OCI-LY7 (cell line): Measurements from ENCODE around the gene DDI1. TPM values are rescaled to one million over a fixed set of nuclear protein-coding genes. Genes with fewer than 3 reads are reported as not detected.

Experiments
- BruUV-seq: library from RNA; stranded (reverse); fragments of 400-500 nt; replicated peaks from 2 replicates; lab custom pipeline; 2021; lab: Mats Ljungman, UMichigan
- CTCF ChIA-PET: fragments of 300-600 bp; sonication (Branson Sonifier 250); formaldehyde crosslinking; loops from one replicate; lab custom pipeline; 2022; ENCODE audit warnings: antibody characterized with exemption; ENCODE audit not compliant: unreplicated experiment; lab: Charles Lee
- POLR2A ChIA-PET: fragments of 300-600 bp; sonication (Branson Sonifier 250); formaldehyde crosslinking; loops from one replicate; lab custom pipeline; 2022; ENCODE audit warnings: antibody characterized with exemption; lab: Charles Lee
- DNase-seq: peaks from one replicate; pipeline ENCODE4 v3.0.0-alpha.2; 2015; ENCODE audit warnings: low spot score
- H2AFZ ChIP-seq: fragments of 200-600 bp; sonication (generic), shearing (Covaris generic); 2 replicates; pipeline ENCODE4 v1.6.1; 2014; ENCODE audit warnings: mild to moderate bottlenecking, antibody characterized with exemption, low read length, moderate library complexity
- H3K27ac ChIP-seq: fragments of 200-600 bp; sonication (generic); 2 replicates; pipeline ENCODE4 v1.5.1; 2014; ENCODE audit warnings: mixed run types, low read depth, mild to moderate bottlenecking, moderate library complexity, low read length, inconsistent platforms; ENCODE audit not compliant: poor library complexity, severe bottlenecking
- H3K36me3 ChIP-seq: fragments of 200-600 bp; sonication (generic); 2 replicates; pipeline ENCODE4 v1.6.1; 2014; ENCODE audit warnings: mild to moderate bottlenecking, antibody characterized with exemption, low read length, moderate library complexity, mixed read lengths; ENCODE audit not compliant: insufficient read depth
- H3K4me1 ChIP-seq: fragments of 200-600 bp; sonication (generic); 2 replicates; pipeline ENCODE4 v1.5.1; 2014; ENCODE audit warnings: mild to moderate bottlenecking, low read length; ENCODE audit not compliant: insufficient read depth, poor library complexity, severe bottlenecking
- H3K4me2 ChIP-seq: fragments of 200-600 bp; sonication (generic); 2 replicates; pipeline ENCODE4 v1.6.1; 2014; ENCODE audit warnings: mild to moderate bottlenecking, low read length
- H3K4me3 ChIP-seq: fragments of 200-600 bp; sonication (generic); 2 replicates; pipeline ENCODE4 v1.5.1; 2014; ENCODE audit warnings: mild to moderate bottlenecking, low read depth, low read length; ENCODE audit not compliant: poor library complexity, severe bottlenecking
- H3K79me2 ChIP-seq: fragments of 200-600 bp; sonication (generic); 2 replicates; pipeline ENCODE4 v1.6.1; 2016; ENCODE audit warnings: low read depth, mild to moderate bottlenecking, low read length, moderate library complexity, mixed read lengths; ENCODE audit not compliant: insufficient read depth
- H3K9me2 ChIP-seq: fragments of 200-600 bp; sonication (generic); 2 replicates; pipeline ENCODE4 v1.6.1; 2016; ENCODE audit warnings: mild to moderate bottlenecking, low read length, mixed read lengths; ENCODE audit not compliant: insufficient read depth
- H3K9me3 ChIP-seq: fragments of 200-600 bp; sonication (generic); 2 replicates; pipeline ENCODE4 v1.6.1; 2014; ENCODE audit warnings: mild to moderate bottlenecking, mixed run types, low read length, mixed read lengths
- H4K20me1 ChIP-seq: fragments of 200-600 bp; sonication (generic); 2 replicates; pipeline ENCODE4 v1.6.1; 2014; ENCODE audit warnings: mild to moderate bottlenecking, antibody characterized with exemption, low read length, moderate library complexity, mixed read lengths; ENCODE audit not compliant: insufficient read depth
- CTCF ChIP-seq: fragments of 200-600 bp; sonication (generic); conservative IDR thresholded peaks from 2 replicates; pipeline ENCODE4 v1.5.1; 2014; ENCODE audit warnings: mild to moderate bottlenecking, antibody characterized with exemption, low read length, moderate library complexity, mixed read lengths
- EZH2phosphoT487 ChIP-seq: fragments of 200-600 bp; sonication (generic); IDR thresholded peaks from 2 replicates; pipeline ENCODE4 v1.6.1; 2018; ENCODE audit warnings: low read depth, borderline replicate concordance, mild to moderate bottlenecking, mixed run types, antibody characterized with exemption, low read length, moderate library complexity, mixed read lengths
- intact Hi-C: fragments of 100-400 bp; cut with micrococcal nuclease; formaldehyde crosslinking; loops from one replicate; pipeline ENCODE4 v1.10.0; 2022; ENCODE audit not compliant: unreplicated experiment
- total RNA-seq, 2 experiments: library from RNA; depleted of rRNA in 1 of 2; stranded (reverse); fragments of >200 nt in 1 of 2; shearing (Covaris generic) in 1 of 2; gene quantifications; 2 replicates each; pipeline ENCODE4 v1.2.3, GENCODE V29; 2014 to 2022

DDI1 gene
- total RNA-seq, 2 experiments from 2014 or later, result not detected

DNA sequence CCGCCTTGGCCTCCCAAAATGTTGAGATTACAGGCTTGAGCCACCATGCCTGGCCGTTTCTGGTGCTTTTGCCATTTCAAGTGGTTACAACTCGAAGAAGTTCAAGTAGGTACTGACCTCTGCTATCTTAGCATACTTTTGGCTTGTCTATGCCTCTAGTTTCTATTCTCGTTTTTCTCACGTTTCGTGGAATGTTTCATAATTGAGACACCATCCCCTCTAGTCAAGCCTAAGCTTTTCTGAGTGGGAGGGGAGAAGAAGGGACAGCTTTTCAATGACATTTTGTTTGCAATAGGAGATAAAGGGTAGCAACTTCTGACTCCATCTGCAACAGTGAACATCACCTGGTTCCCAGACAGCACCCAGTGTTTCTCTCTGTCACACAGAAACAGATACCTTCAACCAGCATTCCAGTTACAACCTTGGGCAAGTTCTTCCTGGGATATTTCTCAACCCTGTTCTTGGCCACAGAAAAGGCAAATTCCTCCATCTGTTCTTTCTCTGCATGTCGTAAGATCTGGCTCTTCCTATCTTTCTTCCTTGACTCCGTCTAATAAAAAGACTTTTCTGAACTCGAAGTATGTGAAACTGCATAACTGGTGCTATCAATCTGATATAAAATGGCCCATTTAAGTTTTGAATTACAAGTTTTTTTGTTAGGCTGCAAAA, 25.5 kb downstream of the DDI1 start:
- Histone ChIP-seq H3K4me1 (no peaks in the 10 kb centered on the region), H3K36me3 (no peaks in the 10 kb centered on the region), H4K20me1 (no peaks in the 10 kb centered on the region), H3K4me2 (no peak overlapping the region), H3K9me2 (no peaks in the 10 kb centered on the region), H3K4me3 (no peak overlapping the region), H3K9me3 (no peaks in the 10 kb centered on the region), H2AFZ (no peak overlapping the region), H3K27ac (no peak overlapping the region), H3K79me2 (no peaks in the 10 kb centered on the region)
- ChIA-PET CTCF (no interaction called here), POLR2A (no interaction called here)
- TF ChIP-seq EZH2phosphoT487 (no peak), CTCF (no peak)
- no peak for DNase-seq
- intact Hi-C loops, result no loop called here
- BruUV-seq, result no TSS peak

- no TSS peak for BruUV-seq
- ChIA-PET POLR2A (no interaction called here), CTCF (no interaction called here)
- Histone ChIP-seq H3K27ac (no peak overlapping the region), H3K4me3 (no peak overlapping the region), H4K20me1 (no peaks in the 10 kb centered on the region), H3K9me2 (no peaks in the 10 kb centered on the region), H3K36me3 (no peaks in the 10 kb centered on the region), H2AFZ (no peak overlapping the region), H3K4me1 (no peaks in the 10 kb centered on the region), H3K9me3 (no peaks in the 10 kb centered on the region), H3K4me2 (no peak overlapping the region), H3K79me2 (no peaks in the 10 kb centered on the region)
- intact Hi-C loops, result no loop called here
- no peak for DNase-seq
- TF ChIP-seq EZH2phosphoT487 (no peak), CTCF (no peak)
These were observed 27.7 kb downstream of the DDI1 start for GRCh38 chr11:104064034-104064630.

- no peak for DNase-seq
- no TSS peak for BruUV-seq
- no peak overlapping the region for H3K27ac ChIP-seq
- H3K9me2 ChIP-seq, result no peaks in the 10 kb centered on the region
- no peak overlapping the region for H3K4me3 ChIP-seq
- no peak overlapping the region for H3K4me2 ChIP-seq
- no peaks in the 10 kb centered on the region for H3K36me3 ChIP-seq
- no peaks in the 10 kb centered on the region for H3K9me3 ChIP-seq
- no peaks in the 10 kb centered on the region for H4K20me1 ChIP-seq
- POLR2A ChIA-PET, result no interaction called here
- TF ChIP-seq CTCF (no peak), EZH2phosphoT487 (no peak)
- H3K4me1 ChIP-seq, result no peaks in the 10 kb centered on the region
- no peaks in the 10 kb centered on the region for H3K79me2 ChIP-seq
- H2AFZ ChIP-seq, result no peak overlapping the region
- intact Hi-C loops, result no loop called here
- CTCF ChIA-PET, result no interaction called here
These were observed 31.1 kb downstream of the DDI1 start for GRCh38 chr11:104067534-104067933.
